Keratinocyte (primary cell): ENCODE data around the gene ASIC2.

Experiments
- CTCF ChIP-seq, 3 experiments: IDR thresholded peaks in 1 of 3; conservative IDR thresholded peaks in 1 of 3; optimal IDR thresholded peaks in 1 of 3; 2 replicates in 2 of 3; 3 replicates in 1 of 3; pipeline versions ENCODE3 to v1.5.1; 2011; ENCODE audit warnings: low read length in 3 of 3, mild to moderate bottlenecking in 3 of 3, moderate library complexity in 2 of 3, control low read depth in 1 of 3, inconsistent platforms in 1 of 3; ENCODE audit not compliant: insufficient read depth in 2 of 3; ENCODE audit errors: extremely low read depth in 1 of 3
- EZH2 ChIP-seq: IDR thresholded peaks from one replicate; pipeline ENCODE4 v1.6.1; 2012; ENCODE audit warnings: inconsistent platforms, mild to moderate bottlenecking, low read length, moderate library complexity

GRCh38 chr17:33121756-33122155 is 171.3 kb downstream of the ASIC2 start:
- TF ChIP-seq CTCF (optimal IDR thresholded peaks at IDR 0.05 in 1 of 3, IDR thresholded peaks at IDR 0.05 in 1 of 3, conservative IDR thresholded peaks at IDR 0.05 in 1 of 3; ENCODE audit: extremely low read depth in 1 of 3, insufficient read depth in 2 of 3, low read length in 3 of 3): no peak
- TF ChIP-seq EZH2: no peak
